GM19023 (cell line): ENCODE results near the gene DNAJB4.
A peak's percentile ranks its signal among the peaks of the same experiment; 100 is the strongest.

Experiments used
- ATAC-seq: cut with Tn5 transposase; IDR thresholded peaks from one replicate; pipeline ENCODE4 v1.9.1; 2021; ENCODE audit warnings: mild to moderate bottlenecking, moderate library complexity; ENCODE audit not compliant: unreplicated experiment

DNAJB4 gene

DNA sequence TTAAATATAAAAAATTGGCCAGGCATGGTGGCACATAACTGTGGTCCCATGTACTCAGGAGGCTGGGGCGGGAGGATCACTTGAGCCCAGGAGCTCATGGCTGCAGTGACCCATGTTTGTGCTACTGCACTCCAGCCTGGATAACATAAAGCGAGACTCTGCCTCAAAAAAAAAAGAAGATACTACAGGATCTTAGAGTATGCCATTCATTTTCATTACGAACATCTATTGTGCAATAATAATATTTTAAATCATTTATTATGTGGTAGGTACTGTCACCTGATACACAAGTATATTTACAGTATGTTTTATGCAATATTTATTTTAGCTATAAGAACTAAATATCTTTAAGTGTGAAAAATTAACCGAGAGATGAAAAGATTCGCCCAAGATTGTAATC is 31.7 kb downstream of the DNAJB4 start:
- ATAC-seq: no peak

DNA sequence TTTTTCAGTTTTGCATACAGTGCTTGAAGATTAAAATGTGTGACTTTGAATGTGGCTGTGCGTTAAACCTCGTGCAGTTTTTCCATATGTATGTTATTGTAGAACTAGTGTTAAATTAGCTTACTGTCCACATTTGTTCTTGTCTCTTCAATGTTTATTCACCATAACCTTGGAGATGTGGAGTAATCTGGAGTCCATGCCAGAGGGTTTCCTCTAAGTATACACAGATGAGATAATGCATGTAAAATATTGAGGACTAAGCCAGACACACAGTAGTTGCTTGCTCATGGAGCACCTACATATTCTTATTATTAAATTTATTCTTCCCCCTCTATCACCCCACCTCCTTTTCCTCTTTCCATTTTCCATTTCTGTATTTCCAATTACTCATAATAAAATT is 33.3 kb downstream of the DNAJB4 start:
- no peak for ATAC-seq

DNA sequence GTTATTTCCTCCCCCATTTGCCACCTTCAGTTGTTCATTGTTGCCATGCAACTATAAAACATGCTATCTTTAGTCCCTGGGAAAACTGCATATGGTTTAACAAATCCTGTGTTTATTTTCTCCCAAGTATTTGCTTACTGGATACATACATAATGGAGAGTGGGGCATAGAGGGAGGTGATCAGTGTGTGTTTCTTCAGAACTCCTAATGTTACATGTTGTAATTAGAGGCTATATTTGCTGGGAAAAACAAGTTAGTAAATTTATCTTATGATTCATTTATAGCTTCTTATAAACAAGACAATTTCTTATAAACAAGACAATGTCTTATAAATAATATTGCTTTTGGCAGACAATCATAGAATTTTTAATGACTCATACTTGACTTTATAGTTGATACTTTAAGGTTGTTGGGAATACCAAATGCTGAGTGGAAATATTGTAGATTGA is 33.8 kb downstream of the DNAJB4 start:
- ATAC-seq: no peak

DNA sequence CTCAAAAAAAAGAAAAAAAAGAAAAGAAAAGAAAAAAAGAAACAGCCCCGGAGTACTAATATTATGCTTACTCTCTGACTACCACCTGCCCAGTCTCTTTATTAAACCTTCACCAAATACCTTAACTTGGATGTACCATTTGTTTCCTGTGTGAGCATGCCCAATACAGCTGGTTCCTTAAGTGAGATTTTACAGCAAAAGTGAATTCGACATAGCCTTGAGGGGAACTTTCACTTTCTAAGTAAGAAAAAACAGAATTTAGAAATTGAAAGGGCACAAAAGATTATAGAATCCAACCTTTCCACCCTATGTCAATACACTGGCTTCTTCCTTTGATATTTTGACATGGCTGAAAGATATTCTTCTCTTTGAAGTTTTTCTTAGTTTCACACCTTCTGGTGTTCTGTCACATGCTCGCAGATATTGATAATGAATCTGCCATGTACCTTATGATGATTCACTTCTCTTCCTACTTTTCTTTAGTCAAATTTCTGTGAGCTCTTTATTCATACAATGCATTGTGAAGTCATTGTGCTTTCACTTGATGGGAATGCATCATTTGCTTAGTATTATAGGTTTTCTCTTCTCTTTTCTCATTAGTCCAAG is 35.8 kb downstream of the DNAJB4 start:
- ATAC-seq: no peak

DNA sequence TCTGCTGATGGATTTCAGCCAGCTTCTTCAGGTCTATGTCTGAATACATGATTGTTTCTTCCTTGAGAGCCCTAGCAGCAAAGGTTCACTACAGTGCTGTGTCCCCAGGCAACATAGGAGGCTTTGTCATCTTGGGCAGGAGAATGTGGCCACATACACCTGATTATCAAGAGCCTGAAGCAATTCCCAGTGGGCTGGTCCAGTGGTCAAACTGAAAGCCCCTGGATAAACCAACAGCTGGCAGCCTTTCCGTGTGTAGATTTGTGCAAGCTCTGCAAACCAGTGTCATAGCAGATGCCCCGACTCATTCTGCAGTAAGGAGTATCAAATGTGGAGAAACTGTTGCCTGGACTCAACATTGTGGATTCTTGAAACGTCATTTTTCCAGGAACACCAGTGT is 38.7 kb downstream of the DNAJB4 start:
- no peak for ATAC-seq

DNA sequence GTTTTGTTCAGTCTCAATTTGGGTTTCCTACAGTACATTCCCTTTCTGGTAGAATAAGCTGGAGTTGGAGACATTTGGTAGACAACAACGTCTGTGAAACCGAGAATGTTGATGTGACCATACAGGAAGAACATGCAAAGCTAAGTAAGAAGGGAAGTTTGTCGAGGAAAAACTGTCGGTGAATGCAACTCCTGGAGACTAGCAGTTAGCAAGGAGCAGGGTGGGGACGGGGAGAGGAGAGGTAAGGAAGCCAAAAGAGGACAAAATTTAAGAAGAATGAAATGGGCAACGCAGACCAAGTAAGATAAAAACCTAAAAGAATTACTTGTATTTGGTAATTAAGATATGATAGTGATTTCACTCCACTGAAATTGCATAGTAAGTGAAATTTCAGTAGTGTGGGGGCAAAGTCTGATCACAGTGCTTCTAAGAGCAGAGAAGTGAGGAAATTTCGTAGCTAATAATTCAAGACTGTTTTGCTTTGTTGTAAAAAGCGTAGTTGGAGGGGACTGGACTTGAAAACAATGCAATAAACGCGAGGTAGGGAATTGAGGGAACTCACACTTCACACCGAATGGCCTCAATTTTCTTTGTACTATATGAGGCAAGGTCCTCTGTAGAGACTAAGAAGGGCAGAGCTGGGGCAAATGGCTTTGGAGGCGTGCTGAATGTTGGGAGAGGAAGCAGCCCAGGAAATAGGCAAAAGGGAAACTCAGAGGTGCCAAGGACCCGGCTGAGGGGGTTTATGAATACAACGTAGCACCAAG is 40.2 kb downstream of the DNAJB4 start:
- ATAC-seq: no peak

DNA sequence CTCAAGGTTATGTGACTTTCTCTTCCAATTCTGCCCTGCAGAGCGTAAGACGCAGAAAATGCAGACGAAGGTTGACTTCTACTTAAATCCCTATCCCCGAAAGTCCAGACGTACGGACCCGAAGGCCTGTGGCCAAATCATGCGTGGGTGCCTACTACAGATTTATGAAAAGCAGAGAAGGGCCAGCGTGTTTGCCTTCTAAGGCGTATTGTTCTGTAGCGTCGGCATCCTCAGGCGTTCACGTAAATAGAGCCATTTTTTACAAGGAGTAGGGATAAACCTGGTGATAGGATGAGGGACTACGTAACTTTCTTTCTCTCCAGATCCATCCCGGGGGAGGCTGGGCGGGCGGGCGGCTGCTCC is 40.8 kb downstream of the DNAJB4 start:
- ATAC-seq: no peak

DNA sequence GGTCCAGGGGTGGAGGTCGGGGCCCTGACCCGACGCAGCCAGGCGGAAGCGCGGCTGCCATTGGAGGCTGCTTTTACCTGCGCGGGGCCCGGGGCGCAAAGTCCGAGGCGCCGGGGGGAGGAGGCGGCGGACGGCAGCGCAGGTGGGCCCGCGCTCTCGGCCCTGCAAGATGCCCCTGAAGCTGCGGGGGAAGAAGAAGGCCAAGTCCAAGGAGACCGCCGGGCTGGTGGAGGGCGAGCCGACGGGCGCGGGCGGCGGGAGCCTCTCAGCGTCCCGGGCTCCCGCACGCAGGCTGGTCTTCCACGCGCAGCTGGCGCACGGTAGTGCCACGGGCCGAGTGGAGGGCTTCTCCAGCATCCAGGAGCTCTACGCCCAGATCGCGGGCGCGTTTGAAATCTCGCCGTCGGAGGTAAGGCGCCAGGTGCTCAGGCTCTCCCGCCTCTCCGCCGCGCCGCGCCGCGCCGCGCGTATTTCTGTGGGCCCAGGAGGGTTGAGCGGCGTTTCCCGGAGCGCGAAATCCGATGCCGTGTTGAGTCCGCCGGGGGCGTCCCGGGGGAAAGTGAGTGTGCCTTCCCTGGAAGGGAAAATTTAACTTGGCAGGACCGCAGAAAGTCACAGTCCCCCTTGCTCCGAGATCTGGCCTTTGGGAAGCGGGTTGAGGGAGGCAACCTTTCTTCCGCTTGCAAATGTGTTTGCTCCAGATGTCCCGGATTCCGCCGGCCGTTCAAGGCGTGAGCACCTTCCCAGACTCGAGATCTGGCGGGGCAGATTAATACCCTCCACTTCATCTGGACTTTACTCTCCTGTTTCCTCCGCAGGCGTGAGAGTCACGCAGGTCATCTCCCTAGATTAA is 41.4 kb downstream of the DNAJB4 start, which contains the start of gene GIPC2:
TSS of gene GIPC2 (plus strand) at position 41 of the 853 bp plus-strand sequence. CDS start at position 170, 129 bp downstream.
- ATAC-seq: peak; percentile 42

DNA sequence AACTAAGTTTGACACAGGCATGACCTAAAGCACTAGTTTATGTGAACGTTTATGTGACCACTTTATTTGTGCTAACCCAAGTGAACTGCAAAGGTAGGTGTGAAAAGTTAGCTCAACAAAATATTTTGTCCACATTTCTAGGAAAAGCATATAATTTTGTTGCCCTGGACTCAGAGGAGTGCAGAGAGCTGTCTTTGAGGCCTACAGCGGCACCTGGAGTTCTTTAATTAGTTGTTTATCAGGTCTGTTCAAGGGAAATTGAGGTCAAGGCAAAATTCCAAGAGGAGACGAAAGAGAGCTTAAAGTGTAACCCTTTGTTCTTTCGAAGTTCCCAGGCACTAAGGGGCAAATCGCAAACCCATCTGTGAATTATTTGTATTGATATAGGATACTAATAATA is 42.4 kb downstream of the DNAJB4 start:
- ATAC-seq: no peak

DNA sequence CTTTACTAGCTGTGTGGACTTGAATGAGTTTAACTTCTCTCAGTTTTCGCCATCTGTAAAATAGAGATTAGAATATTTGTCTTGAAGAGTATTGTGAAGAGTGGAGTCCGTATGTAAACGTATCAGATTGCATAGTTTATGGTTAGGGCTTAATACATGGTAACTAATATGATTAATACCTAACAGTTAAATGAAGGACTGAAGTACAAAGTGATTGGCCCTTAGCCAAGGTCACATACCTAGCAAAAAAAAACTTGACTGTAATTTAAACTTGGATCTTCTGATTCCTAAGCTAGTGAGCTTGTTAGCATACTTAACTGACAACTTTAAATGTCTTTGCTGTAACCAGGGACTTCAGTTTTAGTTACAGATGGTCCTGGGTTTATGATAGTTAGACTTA is 42.9 kb downstream of the DNAJB4 start:
- no peak for ATAC-seq

DNA sequence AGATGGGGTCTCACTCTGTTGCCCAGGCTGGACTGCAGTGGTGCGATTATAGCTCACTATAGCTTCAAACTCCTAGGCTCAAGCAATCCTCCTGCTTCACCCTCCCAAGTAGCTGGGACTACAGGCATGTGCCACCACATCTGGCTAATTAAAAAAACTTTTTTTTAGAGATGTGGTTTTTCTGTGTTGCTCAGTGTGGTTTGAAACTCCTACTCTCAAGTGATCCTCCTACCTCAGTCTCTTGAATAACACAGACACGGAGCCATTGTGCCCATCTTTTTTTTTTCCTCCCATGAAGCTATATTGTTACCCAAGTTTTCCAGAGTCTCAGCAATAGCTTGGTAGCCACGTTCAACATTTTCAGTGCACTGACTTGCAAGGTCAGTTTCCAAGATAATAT is 43.7 kb downstream of the DNAJB4 start:
- ATAC-seq: no peak

DNA sequence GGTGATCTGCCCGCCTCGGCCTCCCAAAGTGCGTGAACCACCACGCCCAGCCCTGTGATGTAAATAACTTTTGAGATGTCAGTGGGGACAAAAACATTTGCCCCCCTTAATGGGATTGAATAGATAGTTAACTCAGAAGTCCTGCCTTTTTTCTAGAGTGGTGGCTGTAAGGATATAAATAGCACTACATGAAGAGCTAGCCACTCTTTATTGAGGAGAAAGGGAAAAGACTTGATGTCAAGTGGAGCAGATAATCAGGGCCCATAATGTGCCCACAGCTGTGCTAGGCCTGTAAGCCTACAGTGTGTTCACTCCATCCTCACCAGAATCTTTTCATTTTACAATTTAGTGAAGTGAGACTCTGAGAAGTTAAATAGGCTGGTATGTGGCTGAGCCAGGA is 44.7 kb downstream of the DNAJB4 start:
- no peak for ATAC-seq

DNA sequence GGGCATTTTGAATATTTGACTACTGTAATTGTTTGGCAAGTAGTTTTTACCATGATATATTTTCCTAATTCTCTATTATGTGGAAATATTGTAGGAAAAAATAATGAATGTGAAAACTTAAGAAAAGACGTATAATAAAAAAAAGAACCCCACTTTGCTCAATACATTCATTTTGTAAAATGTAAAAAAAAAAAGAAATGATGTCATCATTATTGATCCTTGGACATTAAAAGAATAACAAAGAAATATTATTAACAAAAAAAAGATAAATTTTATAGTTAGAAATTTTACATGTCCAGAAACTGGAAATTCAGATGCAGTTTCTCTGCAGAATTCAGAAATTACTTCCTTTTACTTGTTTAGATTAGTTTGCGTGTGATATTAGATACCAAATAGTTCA is 46.3 kb downstream of the DNAJB4 start:
- ATAC-seq: no peak

DNA sequence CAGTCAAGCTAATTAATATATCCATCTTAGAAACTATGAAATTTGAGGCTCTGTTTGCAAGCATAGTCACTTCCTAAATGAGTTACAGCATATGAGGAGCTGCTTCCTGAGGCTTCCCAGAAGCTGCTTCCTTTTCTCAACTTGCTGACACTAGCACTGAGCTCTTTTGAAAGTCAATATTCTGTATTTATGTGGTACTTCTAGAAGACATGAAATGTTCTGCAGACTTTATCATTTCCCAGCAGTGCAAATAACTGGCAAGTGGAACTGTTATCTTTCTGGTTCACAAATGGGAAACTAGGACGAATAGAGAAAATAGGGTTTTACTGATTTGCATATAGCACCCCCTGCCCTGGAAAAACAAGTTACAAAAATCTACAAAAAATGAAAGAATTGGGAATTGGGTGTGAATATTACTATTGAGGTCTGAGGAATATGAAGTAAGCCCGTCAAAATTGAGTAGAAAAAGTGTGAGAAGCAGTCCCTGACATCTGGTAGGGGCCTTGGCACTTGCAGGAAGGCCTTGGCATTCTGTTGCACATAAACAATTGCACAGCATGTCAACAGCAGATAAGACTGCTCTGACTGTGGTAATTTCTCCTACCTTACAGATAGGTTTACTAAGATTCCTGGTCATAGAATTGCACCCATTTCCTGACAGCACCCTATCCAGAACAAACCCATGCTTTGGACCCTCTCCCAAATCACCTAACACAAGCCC is 48.1 kb downstream of the DNAJB4 start:
- no peak for ATAC-seq

DNA sequence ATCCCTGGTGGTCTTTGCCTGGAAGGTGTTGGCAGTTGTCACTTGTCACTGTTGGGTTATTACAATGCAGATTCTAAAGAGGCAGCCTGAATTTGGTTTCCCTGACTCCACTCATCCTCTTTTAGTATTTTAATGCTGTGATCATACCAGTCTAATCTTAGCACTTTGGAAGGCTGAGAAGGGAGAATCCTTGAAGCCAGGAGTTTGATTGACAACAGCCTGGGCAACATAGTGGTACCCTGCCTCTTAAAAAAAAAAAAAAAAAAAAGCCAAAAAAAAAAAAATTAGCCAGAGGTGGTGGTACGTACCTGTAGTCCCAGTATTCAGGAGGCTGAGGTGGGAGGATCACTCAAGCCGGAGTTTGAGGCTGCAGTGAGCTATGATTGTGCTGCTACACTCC is 48.8 kb downstream of the DNAJB4 start:
- ATAC-seq: no peak

DNA sequence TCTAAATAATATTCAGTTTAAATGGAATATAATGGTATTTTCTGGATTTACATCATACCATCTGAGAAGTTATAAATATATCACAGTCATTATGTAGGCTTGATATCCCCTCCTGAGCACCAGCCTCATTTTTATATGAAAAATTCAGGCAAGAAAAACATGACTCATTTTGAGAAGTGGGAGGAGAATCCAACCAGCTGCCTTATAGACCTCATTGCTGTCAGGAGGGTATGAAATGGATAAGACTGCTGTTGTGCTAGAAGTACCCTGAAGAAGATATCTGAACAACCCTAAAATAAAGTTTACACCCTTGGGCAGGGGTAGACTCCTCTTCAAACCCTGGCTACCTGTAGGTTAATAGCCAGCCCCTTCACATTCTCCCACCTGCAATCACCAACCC is 49.8 kb downstream of the DNAJB4 start:
- ATAC-seq: no peak

DNA sequence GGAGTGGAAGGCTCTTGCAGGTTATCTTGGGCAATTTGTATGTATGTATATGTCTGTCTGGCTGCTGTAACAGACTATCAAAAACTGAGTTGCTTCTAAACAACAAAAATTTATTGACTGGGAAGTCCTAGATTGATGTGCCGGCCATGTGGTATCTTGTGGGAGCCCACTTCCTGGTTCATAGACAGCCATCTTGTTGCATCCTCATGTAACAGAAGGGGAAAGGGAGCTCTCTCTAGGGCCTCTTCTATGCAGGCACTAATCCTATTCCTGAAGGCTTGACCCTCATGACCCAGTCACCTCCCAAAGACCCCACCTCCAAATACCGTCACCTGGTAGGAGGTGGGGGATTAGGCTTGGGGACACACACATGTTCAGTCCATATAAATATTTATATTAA is 50.2 kb downstream of the DNAJB4 start:
- no peak for ATAC-seq

DNA sequence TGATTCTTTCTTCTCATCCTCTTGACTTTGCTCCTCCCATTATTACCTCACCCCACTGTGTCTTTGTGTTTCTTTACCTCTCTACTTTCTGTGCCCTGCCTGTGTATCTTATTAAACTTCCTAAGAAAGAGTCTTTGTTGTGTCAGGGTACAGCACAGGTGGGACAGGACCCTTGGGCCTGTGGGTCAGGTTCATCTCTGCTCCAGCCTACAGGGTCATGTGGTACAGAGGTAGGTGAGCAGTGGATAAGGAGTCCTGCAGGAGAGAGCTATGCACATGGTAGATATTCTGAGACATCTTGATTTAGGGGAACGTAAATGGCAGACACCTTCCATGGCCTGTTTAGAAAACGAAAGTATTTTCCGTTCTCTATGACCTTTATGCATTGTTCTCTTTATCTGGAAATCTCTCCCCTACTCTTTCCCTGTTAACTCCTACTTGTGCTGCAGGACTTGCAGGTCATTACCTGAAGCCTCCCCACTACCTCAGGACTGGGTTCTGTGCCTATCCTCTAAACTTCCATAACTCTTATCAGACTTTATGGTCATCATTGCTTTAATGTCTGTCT is 50.9 kb downstream of the DNAJB4 start:
- no peak for ATAC-seq

DNA sequence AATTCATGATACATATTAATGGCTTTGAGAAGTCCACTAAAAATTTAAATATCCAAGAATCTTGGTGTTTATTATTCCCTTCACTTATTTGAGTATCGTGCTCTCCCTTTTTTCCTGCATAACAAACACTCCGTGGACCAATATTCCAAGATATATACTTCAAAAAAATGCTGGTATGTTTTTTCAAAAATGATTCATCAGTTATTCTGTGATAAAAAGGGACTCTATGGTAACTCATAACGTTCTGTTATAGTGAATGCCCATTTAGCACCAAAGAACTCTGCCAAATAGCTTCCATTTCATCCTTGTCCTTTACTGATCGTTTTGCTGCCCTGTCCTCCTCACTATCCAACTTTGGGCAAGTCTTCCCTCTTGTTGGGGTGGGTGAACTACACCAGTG is 53.9 kb downstream of the DNAJB4 start:
- ATAC-seq: no peak

DNA sequence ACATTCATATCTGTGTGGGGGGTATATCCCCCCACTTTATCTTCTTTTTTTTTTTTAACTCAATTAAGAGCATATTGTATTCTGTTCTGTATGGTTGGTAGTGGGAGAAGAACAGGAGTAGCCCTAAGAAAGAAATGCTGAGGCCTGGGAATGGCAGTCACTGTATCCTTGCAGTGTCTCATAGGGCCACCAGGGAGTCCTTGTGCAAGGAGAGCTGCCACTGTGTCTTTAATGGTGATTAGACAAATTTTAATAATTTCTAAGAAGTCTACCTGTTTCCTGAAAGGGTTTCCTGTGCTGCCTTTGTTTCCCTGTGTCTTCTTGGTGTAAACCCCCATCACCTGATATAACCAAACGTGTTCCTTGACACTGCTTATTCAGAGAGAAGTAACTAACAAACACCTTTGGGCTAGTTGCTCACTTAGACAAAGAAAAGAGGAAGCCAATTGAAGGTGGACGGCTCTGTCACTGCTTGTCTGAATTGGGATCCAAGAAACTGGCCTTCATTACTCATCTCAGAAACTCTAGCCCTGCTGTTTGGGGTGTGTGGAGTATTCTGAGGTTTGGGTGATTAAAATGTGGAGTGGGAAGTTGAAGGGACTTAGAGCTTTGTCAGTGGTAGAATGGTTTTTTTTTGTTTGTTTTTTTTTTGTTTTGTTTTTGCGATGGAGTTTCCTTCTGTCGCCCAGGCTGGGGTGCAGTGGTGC is 56.3 kb downstream of the DNAJB4 start:
- peak; percentile 77 for ATAC-seq
